K562 (cell line): ENCODE results near the gene LRFN3. TPM values are rescaled to one million over a fixed set of nuclear protein-coding genes. Genes with fewer than 3 reads are reported as not detected.

Source experiments
- ATAC-seq: fragments of 200-7000 bp; cut with Tn5 transposase; 3 replicates; pipeline ENCODE4 v1.9.1; 2020; ENCODE audit warnings: moderate library complexity
- BruUV-seq: library from RNA; stranded (reverse); fragments of 400-500 nt; replicated peaks from 2 replicates; lab custom pipeline; 2021; lab: Mats Ljungman, UMichigan
- CTCF ChIA-PET: fragments of 300-600 bp; formaldehyde crosslinking; extraction: SDS; loops from one replicate; lab custom pipeline; 2021; ENCODE audit warnings: low intra/inter-chr PET ratio; lab: Yijun Ruan, JAX
- POLR2A ChIA-PET: fragments of 300-600, 350-650 bp; sonication (Branson Sonifier 250); formaldehyde crosslinking; extraction: SDS; loops from one replicate; lab custom pipeline; 2021; ENCODE audit warnings: antibody characterized with exemption, inconsistent platforms; lab: Yijun Ruan, JAX
- DNase-seq, 4 experiments: peaks; one replicate each; pipeline versions ENCODE4 v3.0.0 to v3.0.0-alpha.2; 2011 to 2018; ENCODE audit warnings: low spot score in 3 of 4, mixed read lengths in 3 of 4; ENCODE audit errors: extremely low read depth in 1 of 4
- FAIRE-seq: peaks from 2 replicates; lab custom pipeline; 2011; peaks lifted over from hg19 to GRCh38; lab: Jason Lieb, UNC
- H2AFZ ChIP-seq: 2 replicates; pipeline ENCODE4 v1.6.0; 2011; ENCODE audit warnings: low read depth, low read length, control low read depth, inconsistent platforms
- H3K27ac ChIP-seq: fragments of 200-600 bp; 3 replicates; pipeline ENCODE4 v1.8.0; 2011; ENCODE audit warnings: low read depth, mild to moderate bottlenecking, control low read depth, inconsistent platforms, low read length, moderate library complexity, mixed read lengths; ENCODE audit errors: extremely low read depth
- H3K27me3 ChIP-seq, 2 experiments: fragments of 300-600 bp in 1 of 2; 2 replicates in 1 of 2; 3 replicates in 1 of 2; pipeline versions ENCODE4 v1.6.0 to v1.8.0; 2011; ENCODE audit warnings: inconsistent platforms in 2 of 2, low read length in 2 of 2, mild to moderate bottlenecking in 1 of 2, mixed read lengths in 1 of 2, moderate library complexity in 1 of 2; ENCODE audit not compliant: control insufficient read depth in 2 of 2, insufficient read depth in 2 of 2
- H3K36me3 ChIP-seq: fragments of 300-600 bp; 3 replicates; pipeline ENCODE4 v1.8.0; 2011; ENCODE audit warnings: mild to moderate bottlenecking, low read length, inconsistent platforms; ENCODE audit not compliant: control insufficient read depth, insufficient read depth
- H3K4me1 ChIP-seq, 2 experiments: fragments of 200-600 bp in 1 of 2; replicated peaks in 1 of 2; 2 replicates in 1 of 2; 3 replicates in 1 of 2; pipeline versions ENCODE4 v1.5.1 to v1.8.0; 2011; ENCODE audit warnings: inconsistent platforms in 2 of 2, low read length in 2 of 2, mild to moderate bottlenecking in 1 of 2, mixed read lengths in 1 of 2, moderate library complexity in 1 of 2; ENCODE audit not compliant: control insufficient read depth in 2 of 2, insufficient read depth in 2 of 2
- H3K4me2 ChIP-seq: 2 replicates; pipeline ENCODE4 v1.6.1; 2011; ENCODE audit warnings: low read length, control low read depth, inconsistent platforms, mixed read lengths; ENCODE audit not compliant: insufficient read depth
- H3K4me3 ChIP-seq: fragments of 200-600 bp; sonication (generic), shearing (Covaris generic); 2 replicates; pipeline ENCODE4 v1.5.1; 2016; ENCODE audit warnings: control low read depth, inconsistent platforms
- H3K79me2 ChIP-seq: fragments of 200-600 bp; 3 replicates; pipeline ENCODE4 v1.8.0; 2011; ENCODE audit warnings: low read length, inconsistent platforms; ENCODE audit not compliant: control insufficient read depth, insufficient read depth
- H3K9ac ChIP-seq, 2 experiments: 2 replicates each; pipeline versions ENCODE4 v1.6.0 to v1.6.1; 2011; ENCODE audit warnings: low read depth in 2 of 2, low read length in 2 of 2, control low read depth in 1 of 2, inconsistent platforms in 1 of 2, mild to moderate bottlenecking in 1 of 2, mixed read lengths in 1 of 2; ENCODE audit not compliant: insufficient read depth in 1 of 2
- H3K9me1 ChIP-seq: one replicate; pipeline ENCODE4 v1.6.0; 2011; ENCODE audit warnings: inconsistent platforms, mild to moderate bottlenecking, low read length, moderate library complexity; ENCODE audit not compliant: control insufficient read depth, insufficient read depth
- H3K9me3 ChIP-seq: replicated peaks from 2 replicates; pipeline ENCODE4 v1.5.1; 2011; ENCODE audit warnings: low read depth, low read length, inconsistent platforms; ENCODE audit not compliant: control insufficient read depth, insufficient read depth
- H4K20me1 ChIP-seq: replicated peaks from 2 replicates; pipeline ENCODE4 v1.6.1; 2011; ENCODE audit warnings: low read length, inconsistent platforms, mixed read lengths; ENCODE audit not compliant: control insufficient read depth, insufficient read depth
- ATF1 ChIP-seq, 2 experiments: fragments of 450-650 bp in 1 of 2; IDR thresholded peaks; 2 replicates each; pipeline ENCODE4 v1.6.1; 2016; ENCODE audit warnings: missing compliant biosample characterization in 1 of 2, missing genetic modification characterization in 1 of 2
- REST ChIP-seq, 2 experiments: fragments of 450-650 bp; formaldehyde crosslinking in 1 of 2; IDR thresholded peaks; 2 replicates each; pipeline versions ENCODE4 v1.4.0 to v1.6.1; 2014 to 2020; ENCODE audit warnings: mild to moderate bottlenecking in 2 of 2, borderline replicate concordance in 1 of 2, low read depth in 1 of 2
- TCF7L2 ChIP-seq: fragments of 150-350 bp; IDR thresholded peaks from 2 replicates; pipeline ENCODE4 v1.6.1; 2016; ENCODE audit warnings: low read depth, mild to moderate bottlenecking, low read length, moderate library complexity
- WGBS: fragments of 100-300 bp; shearing (Covaris generic); methylation state at CpG from one replicate; pipeline ENCODE4 v1.1.6; 2016; ENCODE audit warnings: low coverage, mixed read lengths; ENCODE audit not compliant: insufficient coverage; ENCODE audit errors: missing lambda C conversion rate; 5-methylcytosine and 5-hydroxymethylcytosine counted together
- in situ Hi-C: fragments of 300-500 bp; cut with MboI; formaldehyde crosslinking; loops from 4 replicates; pipeline ENCODE4 v1.15.0; 2018; ENCODE audit warnings: inconsistent platforms, mixed read lengths
- intact Hi-C: fragments of 100-400 bp; cut with micrococcal nuclease; formaldehyde crosslinking; loops from 2 replicates; pipeline ENCODE4 v1.14.2; 2022
- polyA plus RNA-seq, 8 experiments: library from polyadenylated mRNA; depleted of rRNA in 4 of 8; stranded (reverse) in 5 of 8; unstranded in 3 of 8; fragments of >200 nt; fragmentation: Nextera tagmentation in 2 of 8; fragmentation: Illumina TruSeq in 1 of 8; extraction: Ambion mirVana in 2 of 8; extraction: Trizol in 1 of 8; gene quantifications; 2 replicates each; pipeline versions ENCODE4 v1.2.1 to v1.2.3, GENCODE V29; 2011 to 2014; ENCODE audit warnings: inconsistent platforms in 1 of 8, missing spikeins in 1 of 8
- total RNA-seq, 7 experiments: library from RNA; depleted of rRNA in 6 of 7; stranded (reverse); fragments of >200 nt in 6 of 7; fragmentation: Illumina TruSeq in 2 of 7; extraction: Trizol in 2 of 7; gene quantifications; 2 replicates each; pipeline versions ENCODE4 v1.2.1 to v1.2.3, GENCODE V29; 2011 to 2021; ENCODE audit warnings: low replicate concordance in 1 of 7

The LRFN3 gene
- total and polyA plus RNA-seq, 9 of the 15 experiments (the other 6 are each of a cell fraction or from before 2014, with no cell fraction given), result 0.03 to 0.12 (median 0.11) TPM; not detected in 6

GRCh38 chr19:35973487-35973886 lies 37.3 kb downstream of the LRFN3 start:
- Histone ChIP-seq H3K27me3 (peaks cover 0 to 25% of the 10 kb centered on the region in 2 experiments; a peak in 2 of 5 replicates), H3K9ac (no peak overlapping the region), H3K9me1 (no peaks in the 10 kb centered on the region), H4K20me1 (0 out of 2 replicates have a peak, but pooled peaks cover 3% of the 10 kb centered on the region), H3K4me1 (peaks cover 0 to 4% of the 10 kb centered on the region in 2 experiments; a peak in 1 of 5 replicates), H3K36me3 (no peaks in the 10 kb centered on the region), H3K4me3 (no peak overlapping the region), H3K79me2 (no peaks in the 10 kb centered on the region), H2AFZ (no peak overlapping the region), H3K27ac (no peak overlapping the region), H3K4me2 (no peak overlapping the region), H3K9me3 (no peaks in the 10 kb centered on the region)
- CTCF ChIA-PET, result no interaction called here
- WGBS, result 0% methylated on average over 8 of the region's 8 CpGs
- DNase-seq, result no peak
- no peak for FAIRE-seq
- in situ Hi-C loops, result no loop called here
- no TSS peak for BruUV-seq
- TF ChIP-seq ATF1 (CRISPR knock-in tag; IDR thresholded peaks at IDR 0.05) (no peak), ATF1 (tag; IDR thresholded peaks at IDR 0.05) (peak; percentile 16; the same call in 1 of the 2 replicates), REST (IDR thresholded peaks at IDR 0.05; ENCODE audit: borderline replicate concordance) (peak; percentile 62), REST (CRISPR knock-in tag; IDR thresholded peaks at IDR 0.05; ENCODE audit: low read depth) (no peak), TCF7L2 (no peak)
- ATAC-seq, result 0 out of 3 replicates have a peak, but pooled peaks have one; percentile 30
- intact Hi-C loops, result no loop called here
- POLR2A ChIA-PET, result interaction anchor here (1.0 kb wide), 1 partner anchor 16 kb away, joined by 3 read pairs; no protein-coding TSS in a partner anchor
